Renal pelvis (tissue), 4 donors: Measurements from ENCODE around the gene EXOC3L2. TPM values are rescaled to one million over a fixed set of nuclear protein-coding genes. Genes with fewer than 3 reads are reported as not detected.

Experiments used
- DNase-seq: peaks from one replicate; pipeline ENCODE4 v3.0.0-alpha.2; 2013
- polyA plus RNA-seq, 3 donors: library from polyadenylated mRNA; unstranded; fragments of 120-200 nt; gene quantifications; one replicate each; pipeline ENCODE4 v1.2.1, GENCODE V29; 2013; ENCODE audit not compliant: insufficient read length in 3 of 3

Gene EXOC3L2
- polyA plus RNA-seq, 3 donors = 11.0 to 13.7 (median 11.6) TPM

DNA sequence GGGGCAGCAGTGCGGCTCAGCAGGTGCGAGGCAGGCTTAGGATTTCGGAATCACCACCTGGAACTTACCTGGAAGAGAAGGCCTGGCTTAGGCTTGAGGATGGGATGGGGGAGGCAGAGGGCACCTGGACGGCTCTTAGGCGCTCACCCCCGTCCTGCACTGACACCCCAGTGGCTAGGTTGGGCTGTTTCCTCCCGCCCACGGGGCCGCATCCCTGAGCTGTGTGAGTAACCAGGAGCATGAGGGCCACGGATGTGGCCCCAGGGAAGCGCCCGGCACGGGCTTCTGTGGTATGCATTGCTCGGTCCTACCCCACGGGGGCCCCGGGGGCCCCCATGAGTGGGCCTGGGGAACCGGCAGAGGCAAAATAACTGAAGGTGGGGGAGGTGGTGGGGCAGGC lies 82.1 kb downstream of the EXOC3L2 start:
- no peak for DNase-seq

DNA sequence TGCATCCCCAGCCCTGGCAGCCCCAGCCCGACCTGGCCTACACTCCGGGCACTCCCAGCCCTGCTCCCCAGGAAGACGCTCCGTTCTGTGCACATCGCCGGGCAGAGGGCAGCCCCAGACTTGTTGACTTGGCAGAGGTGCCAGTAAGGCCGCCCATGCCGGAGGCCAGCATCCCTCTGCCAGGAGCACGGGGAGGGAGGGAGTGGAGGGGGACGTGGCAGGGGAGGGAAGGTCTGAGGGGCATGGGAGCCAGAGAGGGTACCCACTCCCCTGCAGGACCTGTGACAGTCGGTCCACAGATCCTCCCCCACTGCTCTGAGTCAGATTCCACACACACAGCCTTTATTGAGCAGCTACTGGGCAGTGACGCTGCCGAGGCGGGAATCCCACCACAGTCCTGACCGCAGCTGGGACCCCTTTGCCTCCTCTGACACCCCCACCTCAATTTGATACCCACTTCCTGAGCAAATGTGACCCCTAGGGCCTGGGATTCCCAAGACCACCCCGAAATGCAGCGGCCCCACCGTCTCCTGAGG lies 82.5 kb downstream of the EXOC3L2 start:
- DNase-seq = no peak

Other genes with a start within 250 kb of the EXOC3L2 start
- gene RELB, start 243.9 kb downstream of the EXOC3L2 start, polyA plus RNA-seq = 1 to 10 TPM; 6.3 to 7.8 (median 7.6) TPM
- 10 to 100 TPM; 56.2 to 80.1 (median 76.2) TPM for gene CLASRP, start 206.4 kb downstream of the EXOC3L2 start, polyA plus RNA-seq
- 1 to 10 TPM; 1.1 to 2.4 (median 2.1) TPM for gene ZNF296, start 168.9 kb downstream of the EXOC3L2 start, polyA plus RNA-seq
- gene GEMIN7, start 166.1 kb downstream of the EXOC3L2 start, polyA plus RNA-seq = 10 to 100 TPM; 21.5 to 24.0 (median 23.4) TPM
- gene PPP1R37, start 152.2 kb downstream of the EXOC3L2 start, polyA plus RNA-seq = 10 to 100 TPM; 31.8 to 37.5 (median 35.4) TPM
- gene NKPD1, start 84.4 kb downstream of the EXOC3L2 start, polyA plus RNA-seq = under 1 TPM; 0.19 to 0.31 (median 0.21) TPM
- 10 to 100 TPM; 42.6 to 52.3 (median 48.0) TPM for gene TRAPPC6A, start 67.2 kb downstream of the EXOC3L2 start, polyA plus RNA-seq
- gene BLOC1S3, start 66.6 kb downstream of the EXOC3L2 start, polyA plus RNA-seq = 1 to 10 TPM; 9.1 to 10.0 (median 9.5) TPM
- gene MARK4, start 5.9 kb upstream of the EXOC3L2 start, polyA plus RNA-seq = 10 to 100 TPM; 38.2 to 42.7 (median 40.4) TPM
- gene CKM, start 77.5 kb upstream of the EXOC3L2 start, polyA plus RNA-seq = 1 to 10 TPM in 1 of 3 donors, under 1 TPM in 2; 0.22 to 1.7 (median 0.44) TPM
- 1 to 10 TPM; 2.1 to 3.0 (median 2.3) TPM for gene KLC3, start 95.3 kb upstream of the EXOC3L2 start, polyA plus RNA-seq
- 10 to 100 TPM; 35.3 to 42.2 (median 40.8) TPM for gene ERCC2, start 125.2 kb upstream of the EXOC3L2 start, polyA plus RNA-seq
- gene PPP1R13L, start 159.7 kb upstream of the EXOC3L2 start, polyA plus RNA-seq = 10 to 100 TPM in 2 of 3 donors, 1 to 10 TPM in 1; 9.0 to 12.3 (median 10.9) TPM
- 1 to 10 TPM; 3.8 to 6.0 (median 5.4) TPM for gene POLR1G, start 161.2 kb upstream of the EXOC3L2 start, polyA plus RNA-seq
- gene ERCC1, start 178.5 kb upstream of the EXOC3L2 start, polyA plus RNA-seq = 10 to 100 TPM; 83.0 to 97.5 (median 89.9) TPM
- 10 to 100 TPM in 2 of 3 donors, 1 to 10 TPM in 1; 9.8 to 13.1 (median 11.1) TPM for gene FOSB, start 222.6 kb upstream of the EXOC3L2 start, polyA plus RNA-seq